Measurements from ENCODE around the gene TRIM68. TPM values are rescaled to one million over a fixed set of nuclear protein-coding genes. Genes with fewer than 3 reads are reported as not detected.

The TRIM68 gene
- 4.9 TPM for polyA plus RNA-seq (2013, experiment 1 of 2)
- polyA plus RNA-seq (2013, experiment 2 of 2): 5.6 TPM

DNA sequence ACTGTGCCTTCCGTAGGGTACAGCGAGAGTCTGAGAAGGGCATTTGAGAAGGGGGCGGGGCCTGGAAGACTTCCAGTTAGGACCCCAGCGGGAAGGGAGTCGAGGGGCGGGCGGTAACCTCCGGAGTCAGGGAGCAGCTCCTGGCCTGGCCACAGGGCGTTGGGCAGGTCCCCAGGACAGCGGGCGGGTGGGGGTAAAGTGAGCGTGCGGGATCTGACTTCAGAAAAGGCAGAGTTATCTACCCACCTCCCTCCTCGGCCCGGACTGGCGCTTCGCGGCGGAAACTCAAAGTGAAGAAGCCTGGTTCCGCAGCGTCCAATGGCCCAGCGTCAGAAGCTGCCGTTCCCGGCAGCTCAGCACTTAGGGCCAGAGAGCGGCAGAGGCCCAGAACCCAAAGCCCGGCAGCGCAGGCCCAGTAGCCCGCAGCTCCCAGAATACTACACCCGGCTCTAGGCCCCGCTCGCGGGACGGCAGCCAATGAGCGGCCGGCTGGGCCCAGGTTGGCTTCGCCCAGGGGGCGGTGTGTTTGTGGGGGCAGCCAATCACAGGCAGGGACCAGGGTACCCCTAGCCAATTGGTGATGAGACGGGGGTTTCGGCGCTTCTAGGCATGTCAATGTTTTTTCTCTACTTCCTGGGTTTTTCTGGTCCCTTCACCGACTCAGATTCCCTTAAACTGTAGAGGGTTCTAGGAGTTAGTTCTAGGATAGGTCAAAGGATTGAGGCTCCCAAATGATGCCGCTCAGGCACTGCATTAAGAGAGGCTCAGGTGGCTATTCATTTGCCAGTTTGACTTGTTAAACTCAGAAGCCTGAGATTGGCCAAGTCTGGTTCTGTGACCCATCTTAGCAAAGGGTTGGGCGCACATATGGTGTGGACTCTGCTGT lies at the start of gene TRIM68:
Gene TRIM68 (minus strand): TSS at position 451 of the 886 bp plus-strand sequence. CDS start 2,727 bp downstream, outside the sequence.
- peaks cover 3% of the 10 kb centered on the region; the same call in 1 of the 2 replicates for H3K27me3 ChIP-seq (ENCODE audit: insufficient read depth, low read length)
- peak within 1 kb of the TSS; percentile 92; the same call in 1 of the 2 replicates for H3K27ac ChIP-seq (ENCODE audit: low read depth, low read length)
- H3K4me3 ChIP-seq (ENCODE audit: low read length): peak within 1 kb of the TSS; percentile 90
- peaks cover 5% of the 10 kb centered on the region; the same call in 1 of the 2 replicates for H3K4me1 ChIP-seq (ENCODE audit: insufficient read depth, low read length)
- no peaks in the 10 kb centered on the region; the same call in 1 of the 2 replicates for H3K36me3 ChIP-seq (ENCODE audit: insufficient read depth, low read length)
- H3K9me3 ChIP-seq (ENCODE audit: insufficient read depth, low read depth, low read length): no peaks in the 10 kb centered on the region
- H3K9ac ChIP-seq (ENCODE audit: low read depth, low read length): peak within 1 kb of the TSS; percentile 86
- WGBS: 5% methylated on average over 43 of the region's 43 CpGs

DNA sequence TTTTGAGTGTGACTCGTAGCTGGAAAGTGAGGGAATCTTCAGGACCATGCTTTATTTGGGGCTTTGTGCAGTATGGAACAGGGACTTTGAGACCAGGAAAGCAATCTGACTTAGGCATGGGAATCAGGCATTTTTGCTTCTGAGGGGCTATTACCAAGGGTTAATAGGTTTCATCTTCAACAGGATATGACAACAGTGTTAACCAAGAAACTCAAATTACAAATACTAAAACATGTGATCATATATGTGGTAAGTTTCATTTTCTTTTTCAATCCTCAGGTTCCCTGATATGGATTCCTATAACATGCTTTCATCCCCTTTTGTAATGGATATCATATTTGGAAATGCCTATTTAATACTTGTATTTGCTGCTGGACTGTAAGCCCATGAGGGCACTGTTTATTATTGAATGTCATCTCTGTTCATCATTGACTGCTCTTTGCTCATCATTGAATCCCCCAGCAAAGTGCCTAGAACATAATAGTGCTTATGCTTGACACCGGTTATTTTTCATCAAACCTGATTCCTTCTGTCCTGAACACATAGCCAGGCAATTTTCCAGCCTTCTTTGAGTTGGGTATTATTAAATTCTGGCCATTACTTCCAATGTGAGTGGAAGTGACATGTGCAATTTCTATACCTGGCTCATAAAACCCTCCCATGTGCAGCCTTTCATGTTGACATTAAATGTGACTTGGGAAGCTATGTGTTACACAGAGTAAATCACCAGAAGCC lies 46.8 kb upstream of the TRIM68 start:
- 93% methylated on average over 2 of the region's 2 CpGs for WGBS
- H3K4me3 ChIP-seq (ENCODE audit: low read length): no peak overlapping the region
- no peaks in the 10 kb centered on the region for H3K27me3 ChIP-seq (ENCODE audit: insufficient read depth, low read length)
- no peak overlapping the region for H3K9ac ChIP-seq (ENCODE audit: low read depth, low read length)
- H3K4me1 ChIP-seq (ENCODE audit: insufficient read depth, low read length): no peaks in the 10 kb centered on the region
- H3K9me3 ChIP-seq (ENCODE audit: insufficient read depth, low read depth, low read length): no peaks in the 10 kb centered on the region
- H3K36me3 ChIP-seq (ENCODE audit: insufficient read depth, low read length): no peaks in the 10 kb centered on the region
- no peak overlapping the region for H3K27ac ChIP-seq (ENCODE audit: low read depth, low read length)

DNA sequence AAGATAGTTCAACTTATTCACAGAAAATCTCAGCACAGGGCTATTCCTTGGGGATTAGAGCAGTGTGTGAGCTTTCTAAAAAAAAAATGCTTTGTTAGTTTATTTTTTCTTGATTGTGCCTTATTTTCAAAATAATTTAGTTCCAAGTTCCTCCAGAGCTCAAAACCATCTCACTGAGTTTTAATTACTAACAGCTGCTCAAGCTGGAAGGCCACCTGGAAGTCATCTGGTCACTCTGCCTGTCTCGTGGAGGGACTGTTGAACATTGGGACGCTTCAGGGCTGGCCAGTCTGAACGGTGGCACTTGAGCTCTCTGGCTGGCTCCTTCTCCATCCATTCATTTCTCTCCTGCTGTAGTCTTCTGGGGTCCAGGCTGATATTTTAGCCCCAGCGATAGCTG lies 39.7 kb upstream of the TRIM68 start:
- H3K27me3 ChIP-seq (ENCODE audit: insufficient read depth, low read length): no peaks in the 10 kb centered on the region
- H3K4me3 ChIP-seq (ENCODE audit: low read length): no peak overlapping the region
- no peak overlapping the region for H3K27ac ChIP-seq (ENCODE audit: low read depth, low read length)
- H3K36me3 ChIP-seq (ENCODE audit: insufficient read depth, low read length): no peaks in the 10 kb centered on the region
- 96% methylated on average over 4 of the region's 4 CpGs for WGBS
- H3K9ac ChIP-seq (ENCODE audit: low read depth, low read length): no peak overlapping the region
- no peaks in the 10 kb centered on the region for H3K4me1 ChIP-seq (ENCODE audit: insufficient read depth, low read length)
- no peaks in the 10 kb centered on the region for H3K9me3 ChIP-seq (ENCODE audit: insufficient read depth, low read depth, low read length)

- no peak overlapping the region for H3K4me3 ChIP-seq (ENCODE audit: low read length)
- H3K9me3 ChIP-seq (ENCODE audit: insufficient read depth, low read depth, low read length): no peaks in the 10 kb centered on the region
- H3K4me1 ChIP-seq (ENCODE audit: insufficient read depth, low read length): no peaks in the 10 kb centered on the region; the same call in 1 of the 2 replicates
- H3K36me3 ChIP-seq (ENCODE audit: insufficient read depth, low read length): no peaks in the 10 kb centered on the region
- H3K27me3 ChIP-seq (ENCODE audit: insufficient read depth, low read length): no peaks in the 10 kb centered on the region
- H3K9ac ChIP-seq (ENCODE audit: low read depth, low read length): no peak overlapping the region
- 88% methylated on average over 2 of the region's 2 CpGs for WGBS
- no peak overlapping the region for H3K27ac ChIP-seq (ENCODE audit: low read depth, low read length)
Measured at GRCh38 chr11:4645974-4646373, 37.9 kb upstream of the TRIM68 start.

- Histone ChIP-seq H3K9ac (ENCODE audit: low read depth, low read length) (no peak overlapping the region), H3K27ac (ENCODE audit: low read depth, low read length) (no peak overlapping the region), H3K36me3 (ENCODE audit: insufficient read depth, low read length) (no peaks in the 10 kb centered on the region), H3K4me1 (ENCODE audit: insufficient read depth, low read length) (no peaks in the 10 kb centered on the region; the same call in 1 of the 2 replicates), H3K4me3 (ENCODE audit: low read length) (no peak overlapping the region), H3K27me3 (ENCODE audit: insufficient read depth, low read length) (no peaks in the 10 kb centered on the region), H3K9me3 (ENCODE audit: insufficient read depth, low read depth, low read length) (no peaks in the 10 kb centered on the region)
- 92% methylated on average over 4 of the region's 4 CpGs for WGBS
Measured at GRCh38 chr11:4644233-4644632, 36.2 kb upstream of the TRIM68 start.

DNA sequence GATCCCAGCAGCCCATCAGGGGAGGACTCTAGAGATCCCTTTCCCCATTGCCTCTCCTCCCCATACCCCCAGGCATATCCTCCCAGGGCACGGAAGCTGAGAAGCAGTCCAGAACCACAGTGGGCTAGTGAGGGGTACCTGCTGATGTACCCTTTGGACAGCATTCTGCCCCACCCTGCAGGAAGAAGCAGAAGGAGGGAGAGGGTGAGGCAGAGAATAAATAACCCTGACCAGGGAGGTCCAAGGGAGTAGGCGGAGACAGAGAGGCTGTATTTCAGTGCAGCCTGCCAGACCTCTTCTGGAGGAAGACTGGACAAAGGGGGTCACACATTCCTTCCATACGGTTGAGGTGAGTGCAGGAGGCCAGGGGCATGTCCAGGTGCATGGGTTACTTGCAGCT lies 35.7 kb upstream of the TRIM68 start, which contains the start of gene OR51E1:
Gene OR51E1 (plus strand): TSS at position 301 of the 400 bp plus-strand sequence. CDS start 8,545 bp downstream, outside the sequence.
- H3K9ac ChIP-seq (ENCODE audit: low read depth, low read length): no peak within 1 kb of the TSS
- no peaks in the 10 kb centered on the region for H3K9me3 ChIP-seq (ENCODE audit: insufficient read depth, low read depth, low read length)
- H3K36me3 ChIP-seq (ENCODE audit: insufficient read depth, low read length): no peaks in the 10 kb centered on the region
- H3K4me3 ChIP-seq (ENCODE audit: low read length): no peak within 1 kb of the TSS
- no peak within 1 kb of the TSS for H3K27ac ChIP-seq (ENCODE audit: low read depth, low read length)
- H3K4me1 ChIP-seq (ENCODE audit: insufficient read depth, low read length): no peaks in the 10 kb centered on the region; the same call in 1 of the 2 replicates
- no peaks in the 10 kb centered on the region for H3K27me3 ChIP-seq (ENCODE audit: insufficient read depth, low read length)
- 90% methylated on average over 3 of the region's 3 CpGs for WGBS

- Histone ChIP-seq H3K4me1 (ENCODE audit: insufficient read depth, low read length) (no peaks in the 10 kb centered on the region; the same call in 1 of the 2 replicates), H3K9ac (ENCODE audit: low read depth, low read length) (no peak overlapping the region), H3K9me3 (ENCODE audit: insufficient read depth, low read depth, low read length) (no peaks in the 10 kb centered on the region), H3K27me3 (ENCODE audit: insufficient read depth, low read length) (0 out of 2 replicates have a peak, but pooled peaks cover 2% of the 10 kb centered on the region), H3K36me3 (ENCODE audit: insufficient read depth, low read length) (no peaks in the 10 kb centered on the region), H3K4me3 (ENCODE audit: low read length) (no peak overlapping the region), H3K27ac (ENCODE audit: low read depth, low read length) (no peak overlapping the region)
- 49% methylated on average over 4 of the region's 5 CpGs for WGBS
Measured at GRCh38 chr11:4643076-4643475, 35.0 kb upstream of the TRIM68 start.

- Histone ChIP-seq H3K27ac (ENCODE audit: low read depth, low read length) (no peak overlapping the region), H3K27me3 (ENCODE audit: insufficient read depth, low read length) (peaks cover 13% of the 10 kb centered on the region), H3K4me1 (ENCODE audit: insufficient read depth, low read length) (no peaks in the 10 kb centered on the region; the same call in 1 of the 2 replicates), H3K36me3 (ENCODE audit: insufficient read depth, low read length) (no peaks in the 10 kb centered on the region), H3K4me3 (ENCODE audit: low read length) (no peak overlapping the region), H3K9ac (ENCODE audit: low read depth, low read length) (no peak overlapping the region), H3K9me3 (ENCODE audit: insufficient read depth, low read depth, low read length) (no peaks in the 10 kb centered on the region)
- 89% methylated on average over 7 of the region's 7 CpGs for WGBS
Measured at GRCh38 chr11:4642043-4642442, 34.0 kb upstream of the TRIM68 start.

DNA sequence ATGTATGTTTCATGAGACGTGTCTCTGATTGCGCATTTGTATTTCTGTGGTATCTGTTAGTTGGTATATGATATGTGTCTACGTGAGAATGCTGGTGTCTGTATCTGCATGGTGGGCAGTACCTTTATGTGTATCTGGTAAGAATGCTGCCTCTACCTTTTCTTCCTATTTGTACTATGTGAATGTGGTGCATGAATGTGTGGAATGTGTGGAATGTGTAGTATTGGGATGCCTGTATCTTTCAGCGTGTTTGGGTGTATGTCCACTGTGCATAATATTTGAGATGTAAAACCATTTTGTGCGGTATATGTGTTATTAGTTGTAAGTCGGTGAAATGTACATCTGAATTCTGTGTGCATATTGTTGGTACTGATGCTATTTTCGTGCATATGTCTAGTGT lies 33.5 kb upstream of the TRIM68 start:
- Histone ChIP-seq H3K4me1 (ENCODE audit: insufficient read depth, low read length) (no peaks in the 10 kb centered on the region; the same call in 1 of the 2 replicates), H3K9ac (ENCODE audit: low read depth, low read length) (no peak overlapping the region), H3K27me3 (ENCODE audit: insufficient read depth, low read length) (peaks cover 13% of the 10 kb centered on the region), H3K27ac (ENCODE audit: low read depth, low read length) (no peak overlapping the region), H3K36me3 (ENCODE audit: insufficient read depth, low read length) (no peaks in the 10 kb centered on the region), H3K9me3 (ENCODE audit: insufficient read depth, low read depth, low read length) (no peaks in the 10 kb centered on the region), H3K4me3 (ENCODE audit: low read length) (no peak overlapping the region)
- 94% methylated on average over 7 of the region's 7 CpGs for WGBS

DNA sequence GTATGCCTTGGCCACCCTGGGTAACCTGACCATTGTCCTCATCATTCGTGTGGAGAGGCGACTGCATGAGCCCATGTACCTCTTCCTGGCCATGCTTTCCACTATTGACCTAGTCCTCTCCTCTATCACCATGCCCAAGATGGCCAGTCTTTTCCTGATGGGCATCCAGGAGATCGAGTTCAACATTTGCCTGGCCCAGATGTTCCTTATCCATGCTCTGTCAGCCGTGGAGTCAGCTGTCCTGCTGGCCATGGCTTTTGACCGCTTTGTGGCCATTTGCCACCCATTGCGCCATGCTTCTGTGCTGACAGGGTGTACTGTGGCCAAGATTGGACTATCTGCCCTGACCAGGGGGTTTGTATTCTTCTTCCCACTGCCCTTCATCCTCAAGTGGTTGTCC lies 31.9 kb upstream of the TRIM68 start:
- Histone ChIP-seq H3K27ac (ENCODE audit: low read depth, low read length) (no peak overlapping the region), H3K27me3 (ENCODE audit: insufficient read depth, low read length) (peaks cover 13% of the 10 kb centered on the region), H3K36me3 (ENCODE audit: insufficient read depth, low read length) (no peaks in the 10 kb centered on the region), H3K4me1 (ENCODE audit: insufficient read depth, low read length) (no peaks in the 10 kb centered on the region; the same call in 1 of the 2 replicates), H3K4me3 (ENCODE audit: low read length) (no peak overlapping the region), H3K9me3 (ENCODE audit: insufficient read depth, low read depth, low read length) (no peaks in the 10 kb centered on the region), H3K9ac (ENCODE audit: low read depth, low read length) (no peak overlapping the region)
- WGBS: 93% methylated on average over 6 of the region's 6 CpGs

DNA sequence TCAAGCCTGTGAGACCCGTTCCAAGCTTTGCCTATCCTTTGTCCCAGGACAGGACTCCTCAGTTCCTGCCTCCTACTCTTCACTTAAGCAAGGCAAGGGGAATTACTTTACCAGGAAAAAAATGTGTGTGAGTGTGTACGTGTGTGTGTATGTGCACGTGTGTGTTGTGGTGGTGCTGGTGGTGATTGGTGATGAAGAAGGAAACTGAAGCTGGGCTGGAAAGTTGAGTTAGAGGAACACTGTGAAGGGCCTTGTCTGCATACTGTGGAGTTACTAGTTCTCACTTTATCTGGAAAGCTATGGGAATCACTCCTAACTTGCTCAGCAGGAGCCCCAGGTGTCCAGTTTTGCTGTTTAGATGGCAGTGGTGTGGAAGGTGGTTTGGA lies 29.6 kb upstream of the TRIM68 start:
- no peak overlapping the region for H3K27ac ChIP-seq (ENCODE audit: low read depth, low read length)
- H3K27me3 ChIP-seq (ENCODE audit: insufficient read depth, low read length): peaks cover 13% of the 10 kb centered on the region
- H3K4me3 ChIP-seq (ENCODE audit: low read length): no peak overlapping the region
- H3K9ac ChIP-seq (ENCODE audit: low read depth, low read length): no peak overlapping the region
- no peaks in the 10 kb centered on the region; the same call in 1 of the 2 replicates for H3K4me1 ChIP-seq (ENCODE audit: insufficient read depth, low read length)
- H3K36me3 ChIP-seq (ENCODE audit: insufficient read depth, low read length): no peaks in the 10 kb centered on the region
- 91% methylated on average over 3 of the region's 3 CpGs for WGBS
- no peaks in the 10 kb centered on the region for H3K9me3 ChIP-seq (ENCODE audit: insufficient read depth, low read depth, low read length)

Data from HUES64 (cell line).